Neural crest cell (in vitro differentiated cells): Measurements from ENCODE around the gene NDUFB4. TPM values are rescaled to one million over a fixed set of nuclear protein-coding genes. Genes with fewer than 3 reads are reported as not detected.

Source experiments
- DNase-seq: peaks from one replicate; pipeline ENCODE4 v3.0.0; 2021; ENCODE audit warnings: low read depth, mixed read lengths, low spot score
- H3K27ac Mint-ChIP-seq: one replicate; pipeline ENCODE4 v1.8.0; 2021; ENCODE audit warnings: mild to moderate bottlenecking, mixed read lengths; ENCODE audit not compliant: unreplicated experiment
- H3K27me3 Mint-ChIP-seq: 2 replicates; pipeline ENCODE4 v1.8.0; 2021; ENCODE audit warnings: low read depth, mild to moderate bottlenecking, mixed read lengths
- H3K36me3 Mint-ChIP-seq: 2 replicates; pipeline ENCODE4 v1.8.0; 2021; ENCODE audit warnings: low read depth, mild to moderate bottlenecking, mixed read lengths
- H3K4me1 Mint-ChIP-seq: 2 replicates; pipeline ENCODE4 v1.8.0; 2021; ENCODE audit warnings: mixed read lengths
- H3K4me3 Mint-ChIP-seq: one replicate; pipeline ENCODE4 v1.8.0; 2021; ENCODE audit warnings: mild to moderate bottlenecking, mixed read lengths
- H3K9me3 Mint-ChIP-seq: 2 replicates; pipeline ENCODE4 v1.8.0; 2021; ENCODE audit warnings: mixed read lengths
- total RNA-seq: library from RNA; stranded (reverse); gene quantifications from 2 replicates; pipeline ENCODE4 v1.2.1, GENCODE V29; 2021
- TF ChIP-seq, protein P1 (sequence below): fragments of 200-600 bp; sonication (generic); conservative IDR thresholded peaks from 2 replicates; pipeline ENCODE4 v1.5.0; 2021; ENCODE audit warnings: antibody characterized with exemption, mild to moderate bottlenecking

NDUFB4 gene
- total RNA-seq, 1 donor from 2014 or later, result 117 TPM

DNA sequence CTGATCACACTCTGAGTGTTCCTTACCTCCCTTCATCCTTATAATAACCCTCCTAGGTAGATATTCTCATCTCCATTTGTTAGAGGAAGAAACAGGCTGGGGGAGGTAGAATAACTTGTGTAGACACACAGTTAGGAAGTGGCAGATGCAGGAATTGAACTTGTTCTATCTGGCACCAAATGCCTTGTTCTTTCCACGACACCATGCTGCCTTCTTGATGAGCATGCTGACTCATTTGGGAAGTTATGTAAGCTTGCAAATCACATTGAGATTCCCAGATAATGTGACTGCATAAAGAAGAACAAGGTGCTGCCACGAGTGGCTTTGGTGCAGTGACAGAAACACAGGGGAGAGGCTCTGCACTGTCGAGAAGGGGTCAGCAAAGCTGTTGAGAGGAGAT, 27.5 kb upstream of the NDUFB4 start:
- Mint-ChIP-seq H3K36me3 (no peaks in the 10 kb centered on the region), H3K4me3 (no peak overlapping the region), H3K27me3 (no peaks in the 10 kb centered on the region), H3K27ac (no peak overlapping the region), H3K4me1 (peaks cover 34% of the 10 kb centered on the region), H3K9me3 (no peaks in the 10 kb centered on the region)
- TF ChIP-seq, protein P1, sequence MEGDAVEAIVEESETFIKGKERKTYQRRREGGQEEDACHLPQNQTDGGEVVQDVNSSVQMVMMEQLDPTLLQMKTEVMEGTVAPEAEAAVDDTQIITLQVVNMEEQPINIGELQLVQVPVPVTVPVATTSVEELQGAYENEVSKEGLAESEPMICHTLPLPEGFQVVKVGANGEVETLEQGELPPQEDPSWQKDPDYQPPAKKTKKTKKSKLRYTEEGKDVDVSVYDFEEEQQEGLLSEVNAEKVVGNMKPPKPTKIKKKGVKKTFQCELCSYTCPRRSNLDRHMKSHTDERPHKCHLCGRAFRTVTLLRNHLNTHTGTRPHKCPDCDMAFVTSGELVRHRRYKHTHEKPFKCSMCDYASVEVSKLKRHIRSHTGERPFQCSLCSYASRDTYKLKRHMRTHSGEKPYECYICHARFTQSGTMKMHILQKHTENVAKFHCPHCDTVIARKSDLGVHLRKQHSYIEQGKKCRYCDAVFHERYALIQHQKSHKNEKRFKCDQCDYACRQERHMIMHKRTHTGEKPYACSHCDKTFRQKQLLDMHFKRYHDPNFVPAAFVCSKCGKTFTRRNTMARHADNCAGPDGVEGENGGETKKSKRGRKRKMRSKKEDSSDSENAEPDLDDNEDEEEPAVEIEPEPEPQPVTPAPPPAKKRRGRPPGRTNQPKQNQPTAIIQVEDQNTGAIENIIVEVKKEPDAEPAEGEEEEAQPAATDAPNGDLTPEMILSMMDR, result no peak
- no peak for DNase-seq

DNA sequence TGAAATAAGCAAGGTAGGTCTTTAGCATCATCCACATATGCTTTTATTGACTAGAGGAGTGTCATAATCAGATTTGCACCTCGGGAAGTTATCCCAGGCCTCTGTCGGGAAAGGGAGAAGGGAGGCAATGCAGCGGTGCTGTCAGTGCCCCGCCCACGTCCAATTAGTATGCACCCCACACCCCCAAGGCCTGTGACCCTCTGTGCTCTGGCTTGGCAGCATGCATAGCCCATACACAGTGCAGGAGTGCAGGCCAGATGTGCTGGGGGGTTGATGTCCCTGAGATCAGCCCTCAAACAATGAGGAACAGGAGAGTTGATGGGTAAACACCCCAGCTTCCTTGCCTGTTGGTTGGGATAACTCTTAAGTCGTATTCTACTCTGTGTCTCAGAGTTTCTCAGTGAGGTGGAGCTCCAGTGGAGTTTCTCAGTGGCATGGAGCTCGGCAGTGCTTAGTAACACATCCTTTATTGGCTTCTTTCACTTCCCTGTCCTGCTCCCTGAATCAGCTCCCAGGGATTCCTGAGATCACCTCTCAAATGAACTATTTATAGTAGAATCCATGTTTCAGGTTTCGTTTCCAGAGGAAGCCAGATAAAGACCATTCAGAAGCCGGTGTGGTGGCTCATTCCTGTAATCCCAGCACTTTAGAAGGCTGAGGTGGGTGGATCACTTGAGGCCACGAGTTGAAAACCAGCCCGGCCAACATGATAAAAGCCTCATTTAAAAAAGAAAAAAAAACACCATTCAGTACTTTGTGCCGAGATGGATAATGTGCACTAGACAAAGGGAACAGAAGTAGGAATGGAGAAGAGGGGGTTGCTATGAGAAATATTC, 26.7 kb upstream of the NDUFB4 start:
- Mint-ChIP-seq H3K9me3 (no peaks in the 10 kb centered on the region), H3K36me3 (no peaks in the 10 kb centered on the region), H3K4me3 (no peak overlapping the region), H3K27me3 (no peaks in the 10 kb centered on the region), H3K27ac (no peak overlapping the region), H3K4me1 (peaks cover 34% of the 10 kb centered on the region)
- DNase-seq, result no peak
- TF ChIP-seq, protein P1, result no peak

DNA sequence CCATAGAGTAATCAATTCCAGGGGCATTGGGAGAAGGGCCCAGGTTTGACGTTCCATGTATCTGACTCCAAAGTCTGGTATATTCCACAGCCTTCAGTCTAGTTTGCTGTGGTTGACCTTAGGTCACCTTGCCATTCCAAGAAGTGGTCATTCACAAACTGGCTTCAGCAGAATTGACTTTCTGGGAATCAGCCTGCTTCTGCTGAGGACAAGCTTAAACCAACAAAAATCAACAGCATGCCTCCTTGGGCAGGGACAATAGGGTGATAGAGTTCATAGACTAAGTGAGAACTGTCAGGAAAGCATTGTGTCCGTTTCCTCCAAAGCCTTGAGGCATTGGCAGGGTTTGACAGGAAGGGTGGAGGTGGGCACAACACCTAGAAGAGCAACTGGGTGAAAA, 24.1 kb upstream of the NDUFB4 start:
- Mint-ChIP-seq H3K9me3 (no peaks in the 10 kb centered on the region), H3K4me3 (no peak overlapping the region), H3K36me3 (no peaks in the 10 kb centered on the region), H3K27ac (no peak overlapping the region), H3K27me3 (no peaks in the 10 kb centered on the region), H3K4me1 (peaks cover 23% of the 10 kb centered on the region)
- no peak for DNase-seq
- TF ChIP-seq, protein P1, result no peak

DNA sequence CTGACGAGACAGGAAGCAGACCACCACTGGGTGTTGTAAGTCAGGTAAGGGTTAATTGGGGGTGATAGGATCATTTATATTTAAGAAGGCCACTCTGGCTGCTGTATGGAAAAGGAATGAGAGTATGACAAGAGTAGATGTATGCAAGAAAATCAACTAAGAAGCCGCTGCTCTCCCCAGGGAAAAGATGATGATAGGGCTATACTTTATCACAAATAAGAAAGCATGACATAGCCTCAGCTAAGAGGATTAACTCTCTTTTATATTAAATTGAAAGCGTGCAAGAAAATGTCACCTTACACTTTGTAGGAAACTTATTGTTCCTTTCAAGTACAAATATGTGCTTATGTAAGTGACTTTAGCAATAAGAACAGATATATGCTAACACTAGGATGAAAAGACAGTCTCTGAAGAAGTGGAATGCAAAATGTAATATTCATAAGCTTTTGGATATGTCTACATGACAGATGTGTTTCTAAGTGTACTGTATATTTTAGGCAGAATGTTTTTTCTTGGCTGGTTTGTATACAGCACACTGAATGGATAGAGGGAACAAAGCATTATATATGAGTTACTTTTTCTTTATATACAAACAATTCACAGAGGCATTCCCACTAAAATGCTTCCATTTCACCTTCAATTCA, 8.7 kb upstream of the NDUFB4 start:
- H3K9me3 Mint-ChIP-seq, result peaks cover 6% of the 10 kb centered on the region
- no peak for DNase-seq
- H3K27me3 Mint-ChIP-seq, result peaks cover 18% of the 10 kb centered on the region
- no peaks in the 10 kb centered on the region for H3K4me1 Mint-ChIP-seq
- TF ChIP-seq, protein P1, result no peak
- no peaks in the 10 kb centered on the region for H3K36me3 Mint-ChIP-seq
- no peak overlapping the region for H3K4me3 Mint-ChIP-seq
- H3K27ac Mint-ChIP-seq, result no peak overlapping the region

DNA sequence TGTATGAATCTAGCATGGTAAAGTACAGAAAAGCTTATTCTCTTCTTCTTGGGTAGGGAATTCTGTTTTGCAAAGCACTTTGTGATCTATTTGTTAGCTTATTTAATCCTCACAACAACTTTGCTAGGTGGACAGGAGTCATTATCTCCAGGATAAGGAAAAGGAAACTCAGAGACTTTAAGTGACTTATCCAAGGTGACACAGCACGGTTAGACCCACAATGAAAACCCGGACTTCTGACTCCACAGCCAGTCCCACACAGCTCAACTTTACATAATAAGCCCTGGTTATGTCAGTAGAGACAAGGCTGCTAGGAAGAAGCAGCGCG, 384 bp upstream of the NDUFB4 start:
- TF ChIP-seq, protein P1, result no peak
- peaks cover 21% of the 10 kb centered on the region for H3K27me3 Mint-ChIP-seq
- peak overlapping the region; percentile 98 for H3K4me3 Mint-ChIP-seq

More for the DNA sequence above, 384 bp upstream of the NDUFB4 start:
- H3K27ac Mint-ChIP-seq, result peak overlapping the region; percentile 98
- H3K9me3 Mint-ChIP-seq, result no peaks in the 10 kb centered on the region
- H3K36me3 Mint-ChIP-seq, result no peaks in the 10 kb centered on the region
- no peak for DNase-seq
- H3K4me1 Mint-ChIP-seq, result peaks cover 15% of the 10 kb centered on the region
